ENCODE measurements around the gene PPDPF. TPM values are rescaled to one million over a fixed set of nuclear protein-coding genes. Genes with fewer than 3 reads are reported as not detected.
"Not testable (repeated sequence)": the region's sequence is repeated elsewhere in the genome, so short reads cannot be mapped to it uniquely, and the experiment has no call there.

Gene PPDPF
- polyA plus RNA-seq, 2 of the 4 experiments (the other 2 are of a cell fraction), result 7.7 to 217 TPM

DNA sequence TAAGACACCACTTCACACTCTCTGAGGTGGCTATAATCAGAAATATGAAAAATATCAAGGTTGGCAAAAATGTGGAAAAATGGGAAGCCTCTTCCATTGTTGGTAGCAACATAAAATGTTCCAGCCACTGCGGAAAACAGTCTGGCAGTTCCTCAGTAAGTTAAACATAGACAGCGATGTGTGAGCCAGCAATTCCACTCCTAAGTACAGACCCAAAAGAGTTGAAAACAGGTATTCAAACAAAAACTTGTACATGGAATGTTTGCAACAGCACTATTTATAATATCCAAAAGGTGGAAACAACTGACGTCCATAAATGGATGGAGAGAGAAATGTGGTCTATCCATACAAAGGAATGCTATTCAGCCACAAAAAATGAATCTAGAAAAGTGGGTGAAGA lies 7.4 kb upstream of the PPDPF start:
- ChIA-PET POLR2A (no interaction called here), CTCF (no interaction called here)
- DNase-seq (ENCODE audit: low read depth in 1 of 2, low spot score in 1 of 2) (no peak), ATAC-seq (no peak), FAIRE-seq (no peak)
- Histone ChIP-seq H3K4me1 (no peaks in the 10 kb centered on the region), H3K4me2 (no peak overlapping the region), H3K4me3 (no peak overlapping the region), H3K27ac (no peak overlapping the region), H3K9me3 (0 out of 3 replicates have a peak, but pooled peaks cover 3% of the 10 kb centered on the region)
- TF ChIP-seq MYC (IDR thresholded peaks at IDR 0.05; ENCODE audit: borderline replicate concordance, low read length), result no peak
- TF ChIP-seq TP53 (CRISPR knock-in tag; IDR thresholded peaks at IDR 0.05), result no peak
- TF ChIP-seq FOSL2 (IDR thresholded peaks at IDR 0.05), result no peak
- TF ChIP-seq FOSL2 (CRISPR knock-in tag; IDR thresholded peaks at IDR 0.05), result no peak
- WGBS (ENCODE audit: missing lambda C conversion rate), result 62% methylated on average over 3 of the region's 3 CpGs

DNA sequence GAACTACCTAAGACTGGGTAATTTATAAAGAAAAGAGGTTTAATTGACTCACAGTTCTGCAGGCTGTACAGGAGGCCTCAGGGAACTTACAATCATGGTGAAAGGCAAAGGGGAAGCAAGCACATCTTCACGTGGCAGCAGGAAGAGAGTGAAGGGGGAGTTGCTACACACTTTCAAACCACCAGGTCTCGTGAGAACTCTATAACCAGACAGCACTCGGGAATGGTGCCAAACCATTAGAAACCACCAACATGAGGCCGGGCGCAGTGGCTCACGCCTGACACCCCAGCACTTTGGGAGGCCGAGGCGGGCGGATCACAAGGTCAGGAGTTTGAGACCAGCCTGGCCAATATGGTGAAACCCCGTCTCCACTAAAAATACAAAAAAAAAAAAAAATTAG lies 6.0 kb upstream of the PPDPF start:
- H3K27ac ChIP-seq; POLR2A ChIA-PET; FAIRE-seq; H3K4me3 ChIP-seq; DNase-seq (ENCODE audit: low read depth in 1 of 2, low spot score in 1 of 2); H3K9me3 ChIP-seq; ATAC-seq; H3K4me2 ChIP-seq; H3K4me1 ChIP-seq: not testable (repeated sequence)
- CTCF ChIA-PET, result interaction anchor here (0.6 to 2.5 kb wide), 2 partner anchors 18 to 627 kb away, joined by 4 to 11 read pairs; no protein-coding TSS in a partner anchor
- 65% methylated on average over 10 of the region's 10 CpGs for whole genome bisulfite sequencing (ENCODE audit: missing lambda C conversion rate)

DNA sequence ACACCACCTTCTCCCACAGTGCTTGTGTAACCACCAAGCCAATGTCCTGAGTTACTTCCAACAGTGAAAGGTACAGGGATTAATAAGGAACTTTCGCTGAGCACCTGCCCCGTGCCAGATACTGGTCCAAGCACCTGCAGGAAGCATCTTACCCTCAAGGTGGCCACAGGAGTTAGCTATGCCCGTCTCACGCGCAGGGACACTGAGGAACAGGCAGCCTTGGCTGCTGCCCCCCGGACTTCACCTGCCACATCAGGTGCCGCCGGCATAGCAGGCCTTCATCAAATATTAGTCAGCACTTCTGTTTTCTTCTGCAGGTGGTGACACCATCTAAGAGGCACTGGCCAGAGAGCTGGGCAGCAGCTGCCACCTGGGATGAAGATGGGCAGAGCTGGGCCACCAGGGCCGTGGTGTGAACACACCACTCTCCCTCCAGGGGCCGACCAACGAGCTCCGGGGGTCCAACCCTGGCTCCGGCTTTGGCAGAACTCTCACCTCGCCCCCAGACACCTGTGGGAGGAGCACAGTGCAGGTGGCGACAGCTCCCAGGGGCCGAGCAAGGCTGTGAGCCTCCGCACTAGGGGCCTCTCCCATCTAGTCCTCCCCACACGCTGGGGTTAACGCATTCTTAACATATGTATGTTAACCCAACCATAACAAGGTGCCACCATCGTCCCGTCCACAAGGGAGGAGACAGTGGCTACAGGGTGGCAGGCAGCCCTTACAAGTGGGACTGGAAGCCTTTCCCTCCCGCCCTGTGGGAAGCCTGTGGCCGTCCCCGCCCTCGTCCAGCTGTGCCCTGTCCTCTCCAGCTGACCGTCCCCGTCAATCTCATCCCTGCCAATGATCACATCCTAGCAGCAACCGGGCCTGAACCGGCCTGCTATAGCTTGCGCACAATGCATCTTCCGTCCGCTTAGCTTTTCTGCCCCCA lies 2.9 kb upstream of the PPDPF start:
- WGBS (ENCODE audit: missing lambda C conversion rate), result 87% methylated on average over 25 of the region's 32 CpGs
- Histone ChIP-seq H3K4me2 (no peak overlapping the region), H3K27ac (no peak overlapping the region), H3K4me3 (no peak overlapping the region), H3K4me1 (peaks cover 10% of the 10 kb centered on the region; the same call in 2 of the 3 replicates), H3K9me3 (peaks cover 3% of the 10 kb centered on the region; the same call in 1 of the 3 replicates)
- FAIRE-seq (no peak), DNase-seq (ENCODE audit: low read depth in 1 of 2, low spot score in 1 of 2) (no peak), ATAC-seq (no peak)
- CTCF ChIA-PET, result interaction anchor here (1.0 to 6.8 kb wide), 4 partner anchors 9 to 75 kb away, joined by 3 to 75 read pairs (median 6); partner anchors contain the start of gene EEF1A2
- TF ChIP-seq FOSL2 (IDR thresholded peaks at IDR 0.05), result no peak
- no peak for TF ChIP-seq FOSL2 (CRISPR knock-in tag; IDR thresholded peaks at IDR 0.05)
- TF ChIP-seq MAX (IDR thresholded peaks at IDR 0.05), result no peak
- no peak for TF ChIP-seq JUN (IDR thresholded peaks at IDR 0.05)
- no peak for TF ChIP-seq RCOR1 (IDR thresholded peaks at IDR 0.05; ENCODE audit: low read depth, low read length)
- no peak for TF ChIP-seq NR3C1 (IDR thresholded peaks at IDR 0.05)
- no peak for TF ChIP-seq EHF (CRISPR knock-in tag; IDR thresholded peaks at IDR 0.05)
- no peak for TF ChIP-seq ZFP36 (IDR thresholded peaks at IDR 0.05; ENCODE audit: borderline replicate concordance, partially characterized antibody)
- no peak for TF ChIP-seq KDM1A (IDR thresholded peaks at IDR 0.05; ENCODE audit: low read depth)
- no peak for TF ChIP-seq RFX5 (IDR thresholded peaks at IDR 0.05)
- no peak for TF ChIP-seq EHMT2 (IDR thresholded peaks at IDR 0.05; ENCODE audit: low read depth)
- no peak for TF ChIP-seq E2F6 (IDR thresholded peaks at IDR 0.05; ENCODE audit: borderline replicate concordance, low read depth)
- no peak for TF ChIP-seq ZNF302 (CRISPR knock-in tag; IDR thresholded peaks at IDR 0.05)
- POLR2A ChIA-PET, result interaction anchor here (0.5 kb wide), 1 partner anchor 9 kb away, joined by 3 read pairs; no protein-coding TSS in a partner anchor

- no peak for ATAC-seq
- TF ChIP-seq BHLHE40 (IDR thresholded peaks at IDR 0.05; ENCODE audit: low read depth, low read length) (no peak), HOXA7 (CRISPR knock-in tag; IDR thresholded peaks at IDR 0.05) (no peak), MAFK (IDR thresholded peaks at IDR 0.05; ENCODE audit: partially characterized antibody) (no peak), HDAC2 (IDR thresholded peaks at IDR 0.05) (no peak), RAD21 (conservative IDR thresholded peaks at IDR 0.05 in 1 of 2, IDR thresholded peaks at IDR 0.05 in 1 of 2) (no peak)
- no peak overlapping the region for H3K27ac ChIP-seq
- 91% methylated on average over 18 of the region's 20 CpGs for WGBS (ENCODE audit: missing lambda C conversion rate)
- FAIRE-seq, result no peak
- DNase-seq (ENCODE audit: low read depth in 1 of 2, low spot score in 1 of 2), result no peak
- H3K4me3 ChIP-seq, result no peak overlapping the region
- H3K4me1 ChIP-seq, result peaks cover 10% of the 10 kb centered on the region; the same call in 2 of the 3 replicates
- POLR2A ChIA-PET, result no interaction called here
- peaks cover 8% of the 10 kb centered on the region for H3K9me3 ChIP-seq
- H3K4me2 ChIP-seq, result no peak overlapping the region
- CTCF ChIA-PET, result interaction anchor here (0.6 to 6.8 kb wide), 5 partner anchors 10 to 269 kb away, joined by 3 to 75 read pairs (median 3); partner anchors contain the start of gene EEF1A2
Observed at GRCh38 chr20:63518351-63518861, 2.2 kb upstream of the PPDPF start.

All from A549 (cell line).